HG03460 (cell line): ENCODE data around the gene TXNL4A.
A peak's percentile ranks its signal among the peaks of the same experiment; 100 is the strongest.
"Not testable (repeated sequence)": the region's sequence is repeated elsewhere in the genome, so short reads cannot be mapped to it uniquely, and the experiment has no call there.

Experiments used
- ATAC-seq: cut with Tn5 transposase; IDR thresholded peaks from one replicate; pipeline ENCODE4 v1.9.1; 2021; ENCODE audit not compliant: unreplicated experiment

The TXNL4A gene

GRCh38 chr18:79999701-80000100, 11.3 kb upstream of the TXNL4A start:
- ATAC-seq: not testable (repeated sequence)

DNA sequence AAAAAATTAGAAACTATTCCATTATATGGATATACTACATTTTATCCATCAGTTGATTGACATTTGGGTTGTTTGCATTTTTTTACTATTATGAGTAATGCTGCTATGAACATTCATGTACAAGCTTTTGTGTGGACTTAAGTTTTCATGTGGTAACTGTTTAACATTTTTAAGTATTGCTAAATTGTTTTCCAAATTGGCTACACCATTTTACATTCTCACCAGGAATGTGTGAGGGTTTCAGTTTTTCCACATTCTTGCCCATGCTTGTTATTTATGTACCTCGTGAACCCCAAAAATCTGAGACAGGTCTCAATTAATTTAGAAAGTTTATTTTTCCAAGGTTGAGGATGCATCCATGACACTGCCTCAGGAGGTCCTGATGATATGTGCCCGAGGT, 3.1 kb upstream of the TXNL4A start:
- ATAC-seq: no peak

- ATAC-seq: no peak
Measured at GRCh38 chr18:79989195-79989497, 783 bp upstream of the TXNL4A start.

DNA sequence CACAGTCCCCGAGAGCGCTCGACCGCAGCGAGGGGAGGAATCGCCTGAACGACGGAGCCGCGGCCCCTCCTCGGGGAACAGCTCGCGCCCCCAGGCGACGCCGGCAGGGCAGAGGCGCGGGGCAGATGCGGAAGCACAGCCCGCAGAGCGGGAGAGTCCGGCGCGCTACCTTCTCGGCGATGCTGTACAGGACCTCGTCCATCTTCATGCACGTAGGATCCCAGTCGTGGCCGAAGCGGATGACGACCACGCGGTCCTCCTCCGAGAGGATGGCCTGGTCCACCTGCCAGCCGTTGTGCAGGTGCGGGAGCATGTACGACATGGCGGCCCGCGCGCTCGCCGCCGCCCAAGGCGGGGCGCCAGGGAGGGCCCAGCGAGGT, 302 bp downstream of the TXNL4A start:
- ATAC-seq: peak; percentile 65

- ATAC-seq: no peak
Measured at GRCh38 chr18:79987566-79987965, 797 bp downstream of the TXNL4A start.

DNA sequence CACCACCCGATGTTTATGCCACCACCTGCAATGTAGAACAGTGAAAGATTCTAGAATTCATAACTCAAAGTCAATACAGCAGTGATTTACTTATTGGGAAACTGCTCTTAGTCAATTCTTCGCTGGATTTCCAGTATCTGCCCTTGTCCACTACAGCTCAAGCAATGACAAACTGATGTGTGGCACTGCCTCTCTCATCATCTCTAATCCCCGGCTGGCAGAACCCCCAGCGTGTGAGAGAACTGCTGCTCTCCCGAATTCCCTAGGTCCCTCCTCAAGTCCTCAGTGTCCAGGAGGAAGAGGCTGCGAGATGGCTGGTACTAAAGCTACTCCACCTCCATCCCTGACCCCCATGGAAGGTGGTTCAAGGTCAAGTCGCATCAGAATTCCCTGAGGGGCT, 1.6 kb downstream of the TXNL4A start:
- no peak for ATAC-seq

DNA sequence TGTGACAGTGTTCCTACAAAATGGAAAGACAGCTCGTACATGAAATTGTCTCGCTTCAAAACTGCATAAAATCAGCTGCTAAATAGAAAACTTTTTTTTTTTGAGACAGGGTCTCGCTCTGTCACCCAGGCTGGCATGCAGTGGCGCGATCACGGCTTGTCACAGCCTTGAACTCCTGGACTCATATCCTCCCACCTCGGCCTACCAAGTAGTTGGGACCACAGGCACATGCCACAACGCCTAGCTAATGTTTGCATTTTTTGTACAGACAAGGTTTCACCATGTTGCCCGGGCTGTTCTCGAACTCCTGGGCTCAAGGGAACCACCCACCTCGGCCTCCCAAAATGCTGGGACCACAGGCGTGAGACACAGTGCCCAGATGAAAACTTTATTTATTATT, 3.2 kb downstream of the TXNL4A start:
- ATAC-seq: no peak

GRCh38 chr18:79983793-79984192, 4.6 kb downstream of the TXNL4A start:
- ATAC-seq: no peak

DNA sequence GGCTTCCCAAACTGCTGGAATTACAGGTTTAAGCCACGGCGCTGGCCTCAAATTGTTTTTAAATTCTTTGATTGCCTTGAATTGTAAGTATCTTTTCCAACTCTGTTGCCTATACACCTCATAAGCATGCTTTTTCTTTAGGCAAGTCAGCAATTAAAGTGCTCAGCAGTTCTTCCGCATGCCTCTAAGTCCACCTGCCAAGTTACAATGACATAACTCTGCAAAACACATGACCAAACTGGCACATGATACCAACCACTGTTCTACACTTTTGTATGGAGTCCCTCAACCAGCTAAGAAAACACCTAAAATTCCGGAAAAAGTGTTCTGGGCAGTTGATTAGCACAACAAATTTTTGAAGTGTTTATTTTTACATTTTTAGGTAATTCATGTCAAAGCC, 5.1 kb downstream of the TXNL4A start:
- ATAC-seq: no peak

GRCh38 chr18:79982736-79983135, 5.6 kb downstream of the TXNL4A start:
- ATAC-seq: no peak

- no peak for ATAC-seq
Measured at GRCh38 chr18:79980585-79980984, 7.8 kb downstream of the TXNL4A start.

GRCh38 chr18:79979843-79980242, 8.5 kb downstream of the TXNL4A start:
- ATAC-seq: no peak

DNA sequence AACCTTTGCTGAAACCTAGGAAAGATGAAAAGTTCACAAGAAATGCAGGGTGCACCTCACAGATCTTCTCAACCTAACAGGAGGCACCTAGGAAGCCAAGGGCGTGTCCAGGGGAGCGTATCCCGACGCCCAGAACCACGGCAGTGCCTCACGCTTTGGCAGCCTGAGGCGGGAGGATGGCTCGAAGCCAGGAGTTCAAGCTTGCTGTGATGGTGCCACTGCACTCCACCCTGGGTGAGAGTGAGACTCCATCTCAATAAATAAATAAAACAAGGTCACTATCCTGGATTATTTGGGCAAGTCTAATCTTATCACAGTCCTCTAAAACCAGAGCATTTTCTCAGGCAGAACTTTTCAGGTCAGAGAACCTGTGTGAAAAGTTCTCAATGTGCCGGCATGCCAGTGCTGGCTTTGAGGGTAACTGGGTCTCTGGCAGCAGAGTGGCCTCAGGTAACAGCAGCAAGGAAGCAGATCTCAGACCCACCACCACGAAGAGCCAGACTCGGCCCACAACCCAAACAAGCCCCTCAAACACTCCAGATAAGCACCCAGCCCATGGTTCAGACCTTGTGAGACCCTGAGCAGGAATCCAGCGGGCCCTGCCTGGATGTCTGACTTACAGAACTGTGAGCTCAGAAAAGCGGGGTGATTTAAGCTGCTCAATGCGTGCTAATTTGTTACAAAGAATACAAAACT, 12.2 kb downstream of the TXNL4A start:
- no peak for ATAC-seq

GRCh38 chr18:79975043-79975442, 13.3 kb downstream of the TXNL4A start:
- ATAC-seq: no peak

GRCh38 chr18:79974025-79974654, 14.2 kb downstream of the TXNL4A start:
- no peak for ATAC-seq

DNA sequence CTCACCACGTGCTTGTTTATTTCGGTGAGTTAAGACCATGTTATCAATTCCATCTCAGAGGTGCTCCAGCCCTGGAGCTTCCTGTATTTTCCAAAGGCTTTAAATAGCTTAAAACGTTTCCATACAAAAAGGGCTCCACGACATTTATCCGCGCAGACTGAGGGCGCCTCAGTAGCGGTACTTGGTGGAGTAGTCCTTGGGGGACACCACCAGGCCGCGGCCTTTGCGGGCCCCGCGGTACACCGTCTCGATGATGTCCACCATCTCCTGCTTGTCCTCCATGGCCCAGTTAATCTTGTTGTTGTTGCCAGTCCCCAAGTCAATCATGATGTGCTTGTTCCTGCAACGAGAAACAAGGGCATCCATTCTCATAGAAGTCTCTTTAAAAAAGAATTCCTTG, 14.8 kb downstream of the TXNL4A start:
- ATAC-seq: no peak

- no peak for ATAC-seq
Measured at GRCh38 chr18:79972720-79973119, 15.6 kb downstream of the TXNL4A start.

DNA sequence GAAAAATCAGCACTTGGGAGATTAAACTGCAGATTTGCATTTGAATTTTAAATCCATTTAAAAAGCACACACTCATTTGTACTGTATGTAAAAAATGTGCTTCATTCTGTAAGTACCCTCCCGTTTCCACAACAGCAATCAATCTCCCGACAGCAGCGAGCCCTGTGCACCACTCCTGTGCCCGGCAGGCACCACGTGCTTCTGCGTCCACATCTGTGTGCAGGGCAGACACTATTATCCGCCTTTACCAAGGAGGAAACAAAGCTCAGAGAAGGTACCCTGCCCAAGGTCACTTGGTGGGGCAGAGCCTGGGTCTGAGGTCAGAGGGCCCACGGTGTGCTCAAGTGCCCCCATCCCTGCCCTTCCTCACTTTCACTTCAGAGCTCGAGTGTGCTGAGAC, 16.4 kb downstream of the TXNL4A start:
- no peak for ATAC-seq

DNA sequence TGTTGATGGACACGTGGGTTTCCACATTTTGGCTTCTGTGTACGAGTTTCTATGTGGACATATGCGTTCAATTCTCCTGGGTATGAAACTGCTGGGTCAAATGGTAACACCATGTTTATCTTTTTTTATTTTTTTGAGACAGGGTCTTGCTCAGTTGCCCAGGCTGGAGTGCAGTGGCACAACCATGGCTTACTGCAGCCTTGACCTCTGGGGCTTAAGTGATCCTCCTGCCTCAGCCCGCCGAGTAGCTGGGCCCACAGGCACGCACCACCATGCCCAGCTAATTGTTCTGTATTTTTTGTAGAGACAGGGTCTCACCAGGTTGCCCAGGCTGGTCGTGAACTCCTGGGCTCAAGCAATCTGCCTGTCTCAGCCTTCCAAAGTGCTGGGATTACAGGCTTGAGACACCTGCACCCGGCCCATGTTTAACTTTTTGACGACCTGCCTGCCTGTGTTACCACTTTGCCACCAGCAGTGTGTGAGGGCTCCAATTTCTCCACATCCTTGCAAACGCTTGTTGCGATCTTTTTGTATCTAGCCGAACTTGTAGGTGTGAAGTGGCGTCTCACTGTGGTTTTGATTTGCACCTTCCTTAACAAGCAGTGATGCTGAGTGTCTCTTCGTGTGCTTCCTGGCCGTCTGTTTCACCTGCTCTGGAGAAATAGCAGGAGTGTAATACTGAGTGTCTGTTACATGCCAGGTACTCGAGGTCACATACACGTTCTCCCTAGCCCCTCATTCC, 17.0 kb downstream of the TXNL4A start:
- no peak for ATAC-seq

GRCh38 chr18:79970419-79971133, 17.8 kb downstream of the TXNL4A start:
- no peak for ATAC-seq

DNA sequence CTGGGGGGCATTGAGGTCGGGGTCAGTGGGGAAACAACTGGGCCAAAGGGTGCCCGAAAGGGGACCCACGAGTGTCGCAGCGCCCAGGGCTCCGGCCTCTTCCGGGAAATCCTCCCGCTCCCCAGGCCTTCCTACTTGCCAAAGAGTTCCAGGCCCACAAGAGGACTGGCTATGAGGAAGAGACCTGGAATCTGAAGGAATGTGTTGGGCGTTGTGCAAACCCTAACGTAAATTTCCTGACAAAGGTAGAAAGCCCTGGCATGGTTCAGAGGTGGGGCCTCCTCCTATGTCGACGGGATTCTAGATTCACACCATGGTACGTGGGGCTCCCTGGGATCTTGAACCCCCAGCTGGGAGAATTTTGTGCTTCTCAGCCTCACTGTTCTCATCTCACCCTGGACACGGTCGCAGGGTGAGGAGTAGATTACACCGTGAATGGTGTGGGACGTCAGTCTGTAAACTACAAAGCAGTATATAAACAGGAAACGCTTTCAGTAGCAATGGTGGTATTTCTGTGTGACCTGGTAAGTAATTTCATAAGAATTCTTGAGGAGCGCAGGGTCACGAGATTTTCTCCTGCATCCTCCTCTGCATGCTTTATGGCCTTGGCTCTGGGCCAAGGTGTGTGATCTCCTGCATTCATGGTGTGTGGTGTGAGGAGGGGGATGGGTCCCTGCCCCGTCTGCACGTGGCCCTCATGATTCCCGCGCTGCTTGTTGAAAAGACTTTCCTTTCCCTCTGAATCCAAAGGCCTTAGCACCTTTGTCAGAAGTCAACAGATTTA, 23.1 kb downstream of the TXNL4A start:
- ATAC-seq: no peak
